ENCODE measurements around the gene SHANK3.

Gene SHANK3

DNA sequence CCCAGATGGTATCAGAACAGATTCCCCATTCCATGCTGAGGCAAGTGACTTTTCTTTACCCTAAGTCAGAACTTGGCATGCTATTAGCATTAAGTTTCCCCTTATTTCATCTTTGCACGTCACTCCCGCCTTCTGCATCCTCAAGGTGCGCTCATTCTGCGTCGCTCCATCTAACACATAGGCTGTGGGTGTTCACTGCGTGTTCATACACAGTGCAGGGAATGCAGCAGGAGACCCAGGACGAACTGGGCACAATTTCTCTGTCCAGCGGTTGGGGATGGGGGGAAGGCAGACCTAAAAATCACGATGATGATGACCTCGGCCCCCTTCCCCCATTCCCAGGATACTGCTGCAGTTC lies 45.7 kb downstream of the SHANK3 start:
- no peak overlapping the region for H3K27ac ChIP-seq
- TF ChIP-seq, protein P1, sequence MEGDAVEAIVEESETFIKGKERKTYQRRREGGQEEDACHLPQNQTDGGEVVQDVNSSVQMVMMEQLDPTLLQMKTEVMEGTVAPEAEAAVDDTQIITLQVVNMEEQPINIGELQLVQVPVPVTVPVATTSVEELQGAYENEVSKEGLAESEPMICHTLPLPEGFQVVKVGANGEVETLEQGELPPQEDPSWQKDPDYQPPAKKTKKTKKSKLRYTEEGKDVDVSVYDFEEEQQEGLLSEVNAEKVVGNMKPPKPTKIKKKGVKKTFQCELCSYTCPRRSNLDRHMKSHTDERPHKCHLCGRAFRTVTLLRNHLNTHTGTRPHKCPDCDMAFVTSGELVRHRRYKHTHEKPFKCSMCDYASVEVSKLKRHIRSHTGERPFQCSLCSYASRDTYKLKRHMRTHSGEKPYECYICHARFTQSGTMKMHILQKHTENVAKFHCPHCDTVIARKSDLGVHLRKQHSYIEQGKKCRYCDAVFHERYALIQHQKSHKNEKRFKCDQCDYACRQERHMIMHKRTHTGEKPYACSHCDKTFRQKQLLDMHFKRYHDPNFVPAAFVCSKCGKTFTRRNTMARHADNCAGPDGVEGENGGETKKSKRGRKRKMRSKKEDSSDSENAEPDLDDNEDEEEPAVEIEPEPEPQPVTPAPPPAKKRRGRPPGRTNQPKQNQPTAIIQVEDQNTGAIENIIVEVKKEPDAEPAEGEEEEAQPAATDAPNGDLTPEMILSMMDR (conservative IDR thresholded peaks at IDR 0.05): no peak

DNA sequence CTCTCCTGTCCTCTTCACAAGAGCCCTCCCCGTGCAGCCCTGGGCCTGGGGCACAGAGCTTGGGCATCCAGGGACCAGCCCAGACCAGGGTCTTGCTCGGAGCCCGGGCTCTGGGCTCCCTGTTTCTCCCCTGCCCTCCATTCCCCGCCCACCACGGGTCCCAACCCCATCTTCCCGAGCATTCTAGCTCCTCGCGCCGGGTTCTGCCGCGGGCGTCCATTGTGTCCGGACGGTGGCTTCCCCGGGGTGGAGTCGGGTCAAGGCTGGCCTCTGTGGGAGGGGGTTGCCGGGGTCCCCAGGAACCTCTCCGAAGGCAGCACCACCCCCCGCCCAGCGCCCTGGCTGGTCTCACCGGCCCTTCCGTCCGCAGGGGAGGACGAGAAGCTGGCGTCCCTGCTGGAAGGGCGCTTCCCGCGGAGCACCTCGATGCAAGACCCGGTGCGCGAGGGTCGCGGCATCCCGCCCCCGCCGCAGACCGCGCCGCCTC lies 47.2 kb downstream of the SHANK3 start:
- TF ChIP-seq, protein P1 (conservative IDR thresholded peaks at IDR 0.05): no peak
- H3K27ac ChIP-seq: no peak overlapping the region

DNA sequence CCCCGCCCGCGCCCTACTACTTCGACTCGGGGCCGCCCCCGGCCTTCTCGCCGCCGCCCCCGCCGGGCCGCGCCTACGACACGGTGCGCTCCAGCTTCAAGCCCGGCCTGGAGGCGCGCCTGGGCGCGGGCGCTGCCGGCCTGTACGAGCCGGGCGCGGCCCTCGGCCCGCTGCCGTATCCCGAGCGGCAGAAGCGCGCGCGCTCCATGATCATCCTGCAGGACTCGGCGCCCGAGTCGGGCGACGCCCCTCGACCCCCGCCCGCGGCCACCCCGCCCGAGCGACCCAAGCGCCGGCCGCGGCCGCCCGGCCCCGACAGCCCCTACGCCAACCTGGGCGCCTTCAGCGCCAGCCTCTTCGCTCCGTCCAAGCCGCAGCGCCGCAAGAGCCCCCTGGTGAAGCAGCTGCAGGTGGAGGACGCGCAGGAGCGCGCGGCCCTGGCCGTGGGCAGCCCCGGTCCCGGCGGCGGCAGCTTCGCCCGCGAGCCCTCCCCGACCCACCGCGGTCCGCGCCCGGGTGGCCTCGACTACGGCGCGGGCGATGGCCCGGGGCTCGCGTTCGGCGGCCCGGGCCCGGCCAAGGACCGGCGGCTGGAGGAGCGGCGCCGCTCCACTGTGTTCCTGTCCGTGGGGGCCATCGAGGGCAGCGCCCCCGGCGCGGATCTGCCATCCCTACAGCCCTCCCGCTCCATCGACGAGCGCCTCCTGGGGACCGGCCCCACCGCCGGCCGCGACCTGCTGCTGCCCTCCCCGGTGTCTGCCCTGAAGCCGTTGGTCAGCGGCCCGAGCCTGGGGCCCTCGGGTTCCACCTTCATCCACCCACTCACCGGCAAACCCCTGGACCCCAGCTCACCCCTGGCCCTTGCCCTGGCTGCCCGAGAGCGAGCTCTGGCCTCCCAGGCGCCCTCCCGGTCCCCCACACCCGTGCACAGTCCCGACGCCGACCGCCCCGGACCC lies 48.0 kb downstream of the SHANK3 start:
- H3K27ac ChIP-seq: no peak overlapping the region
- TF ChIP-seq, protein P1 (conservative IDR thresholded peaks at IDR 0.05): no peak

GRCh38 chr22:50721257-50721844 lies 48.7 kb downstream of the SHANK3 start:
- TF ChIP-seq, protein P1 (conservative IDR thresholded peaks at IDR 0.05): no peak
- no peak overlapping the region for H3K27ac ChIP-seq

DNA sequence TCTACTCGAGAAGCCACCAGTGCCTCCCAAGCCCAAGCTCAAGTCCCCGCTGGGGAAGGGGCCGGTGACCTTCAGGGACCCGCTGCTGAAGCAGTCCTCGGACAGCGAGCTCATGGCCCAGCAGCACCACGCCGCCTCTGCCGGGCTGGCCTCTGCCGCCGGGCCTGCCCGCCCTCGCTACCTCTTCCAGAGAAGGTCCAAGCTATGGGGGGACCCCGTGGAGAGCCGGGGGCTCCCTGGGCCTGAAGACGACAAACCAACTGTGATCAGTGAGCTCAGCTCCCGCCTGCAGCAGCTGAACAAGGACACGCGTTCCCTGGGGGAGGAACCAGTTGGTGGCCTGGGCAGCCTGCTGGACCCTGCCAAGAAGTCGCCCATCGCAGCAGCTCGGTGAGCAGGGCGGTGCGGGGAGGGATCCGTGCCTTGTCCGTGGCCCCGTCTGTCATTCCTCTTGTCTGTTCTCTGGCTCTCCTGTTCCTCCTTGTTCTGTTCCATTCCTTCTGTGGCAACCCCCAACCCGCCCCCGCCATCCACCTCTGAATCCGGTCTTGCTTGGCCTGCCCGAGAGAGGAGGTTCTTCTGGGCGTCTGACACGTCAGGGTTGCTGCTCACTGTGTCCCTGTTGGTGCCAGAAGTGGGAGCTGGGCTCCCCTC lies 49.6 kb downstream of the SHANK3 start:
- no peak overlapping the region for H3K27ac ChIP-seq
- TF ChIP-seq, protein P1 (conservative IDR thresholded peaks at IDR 0.05): no peak

Measured in VCaP (cell line).